C4-2B (cell line): ENCODE results near the gene GALNT10.

Source experiments
- H3K27ac ChIP-seq: fragments of 450-650 bp; 2 replicates; pipeline ENCODE4 v1.5.1; 2017
- CTCF ChIP-seq: fragments of 450-650 bp; conservative IDR thresholded peaks from 2 replicates; pipeline ENCODE4 v1.5.1; 2017; ENCODE audit warnings: mild to moderate bottlenecking
- ZFX ChIP-seq: fragments of 450-650 bp; IDR thresholded peaks from 2 replicates; pipeline ENCODE4 v1.6.1; 2017

The GALNT10 gene

GRCh38 chr5:154466671-154467070, 276.1 kb downstream of the GALNT10 start:
- H3K27ac ChIP-seq = no peak overlapping the region
- no peak for TF ChIP-seq ZFX
- no peak for TF ChIP-seq CTCF

DNA sequence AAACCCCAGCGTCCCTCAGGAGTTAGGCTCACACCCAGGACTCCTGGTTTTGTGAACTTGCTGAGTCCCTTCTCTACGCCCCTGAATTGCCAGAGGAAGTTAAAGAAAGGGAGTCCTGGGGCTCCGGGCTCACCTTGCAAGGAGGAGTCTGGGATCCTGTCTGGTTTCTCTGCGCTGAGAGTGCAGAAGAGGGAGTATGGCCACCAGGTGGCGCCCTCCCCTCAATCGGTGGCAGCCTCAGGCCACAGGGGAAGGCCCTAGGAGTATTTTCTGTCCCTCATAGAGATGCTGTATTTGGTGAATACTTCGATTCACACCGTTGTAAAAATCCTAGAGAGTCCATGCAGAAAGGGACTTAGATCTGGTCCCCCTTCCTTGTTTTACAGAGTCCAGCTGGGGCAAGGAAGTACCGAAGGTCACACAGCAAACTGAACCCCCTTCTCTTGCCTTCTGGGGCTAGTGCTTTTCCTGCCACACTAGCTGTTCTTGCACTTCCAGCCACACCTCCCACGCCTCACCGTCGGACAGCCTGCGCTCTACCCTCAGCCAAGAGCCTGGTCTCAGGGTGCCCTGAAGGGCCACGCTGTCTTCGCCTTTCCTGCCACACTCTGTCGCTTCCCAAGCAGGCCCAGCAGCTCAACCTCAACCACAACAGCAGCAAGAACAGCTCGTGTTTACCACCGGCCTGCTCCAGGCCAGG, 277.3 kb downstream of the GALNT10 start:
- no peak overlapping the region for H3K27ac ChIP-seq
- TF ChIP-seq CTCF (peak; percentile 96), ZFX (no peak)

GRCh38 chr5:154470137-154470536, 279.6 kb downstream of the GALNT10 start:
- H3K27ac ChIP-seq = no peak overlapping the region
- TF ChIP-seq CTCF (no peak), ZFX (no peak)
